ENCODE data around the gene CELA3A.
A peak's percentile ranks its signal among the peaks of the same experiment; 100 is the strongest.
"Not testable (repeated sequence)": the region's sequence is repeated elsewhere in the genome, so short reads cannot be mapped to it uniquely, and the experiment has no call there.

Gene CELA3A

DNA sequence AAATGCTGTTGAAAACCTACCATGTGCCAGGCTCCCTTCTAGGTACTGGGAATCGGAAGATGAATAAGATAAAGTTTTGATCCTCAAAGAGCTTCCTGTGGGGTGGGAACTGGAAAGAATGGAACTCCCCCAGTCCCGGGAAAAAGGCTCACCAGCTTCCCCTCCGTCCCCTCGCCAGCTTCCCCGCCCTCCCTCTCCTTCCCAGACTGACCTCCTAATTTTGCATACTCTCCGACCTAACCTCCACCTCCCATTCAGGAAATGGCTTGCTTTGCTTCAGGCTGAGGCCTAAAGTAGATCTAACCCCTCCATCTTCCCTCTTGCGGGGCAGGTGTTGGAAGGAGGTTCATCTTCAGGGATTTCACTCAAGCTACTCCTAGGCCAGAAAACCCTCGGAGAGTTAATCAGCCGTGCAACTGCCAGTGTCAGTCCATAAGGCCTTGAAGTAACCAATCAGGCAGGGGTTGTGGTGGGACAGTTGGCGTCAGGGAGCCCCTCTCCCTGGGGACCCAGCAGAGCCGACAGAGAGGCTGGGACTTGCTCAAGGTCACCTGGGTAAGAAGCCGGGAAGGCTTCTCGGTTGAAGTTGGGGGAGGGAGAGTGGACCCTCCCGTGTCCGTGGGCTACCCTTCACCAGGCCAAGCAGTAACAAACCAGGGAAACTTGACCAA, 2.7 kb upstream of the CELA3A start:
- H3K4me1 Mint-ChIP-seq, H3K9me3 Mint-ChIP-seq, ATAC-seq, H3K36me3 Mint-ChIP-seq, H3K4me3 Mint-ChIP-seq, H3K27ac Mint-ChIP-seq, H3K27me3 Mint-ChIP-seq: not testable (repeated sequence)

DNA sequence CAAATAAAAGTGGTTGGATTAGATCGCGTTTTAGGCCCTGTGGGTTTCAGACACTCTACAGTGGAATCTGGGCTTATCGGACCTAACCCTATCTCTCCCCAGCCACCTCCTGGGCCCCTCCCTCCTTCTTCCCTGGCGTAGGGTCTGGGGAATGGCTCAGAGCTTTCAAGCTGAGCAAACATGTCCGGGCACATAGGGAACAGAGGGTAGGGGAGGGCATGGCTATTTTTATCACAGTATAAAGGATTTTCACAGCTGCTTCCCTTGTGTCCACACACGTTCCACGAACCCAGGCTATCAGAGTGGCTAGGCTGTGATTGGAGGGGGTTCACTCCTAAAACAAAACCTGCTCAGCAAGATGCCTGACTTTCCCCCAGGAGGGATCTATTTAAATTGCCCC, 1.8 kb upstream of the CELA3A start:
- not testable (repeated sequence) for H3K27me3 Mint-ChIP-seq, H3K27ac Mint-ChIP-seq, H3K4me3 Mint-ChIP-seq, H3K36me3 Mint-ChIP-seq, H3K9me3 Mint-ChIP-seq, H3K4me1 Mint-ChIP-seq, ATAC-seq

DNA sequence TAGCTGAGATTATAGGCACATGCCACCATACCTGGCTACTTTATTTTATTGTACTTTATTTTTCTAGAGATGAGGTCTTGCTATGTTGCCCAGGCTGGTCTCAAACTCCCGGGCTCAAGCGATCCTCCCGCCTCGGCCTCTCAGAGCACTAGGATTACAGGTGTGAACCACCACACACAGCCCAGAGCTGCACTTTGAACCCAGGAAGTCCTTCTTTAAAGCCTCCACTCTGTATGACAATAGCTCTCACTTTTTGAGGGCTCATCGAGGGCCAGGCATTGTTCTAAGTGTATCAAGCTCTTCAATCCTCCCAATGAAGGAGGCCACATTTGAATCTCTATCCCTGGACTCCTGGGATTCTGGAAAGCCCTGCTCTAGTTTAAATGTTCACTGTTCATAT, 1.0 kb downstream of the CELA3A start:
- H3K4me1 Mint-ChIP-seq, H3K9me3 Mint-ChIP-seq, H3K27ac Mint-ChIP-seq, H3K4me3 Mint-ChIP-seq, ATAC-seq, H3K36me3 Mint-ChIP-seq, H3K27me3 Mint-ChIP-seq: not testable (repeated sequence)

DNA sequence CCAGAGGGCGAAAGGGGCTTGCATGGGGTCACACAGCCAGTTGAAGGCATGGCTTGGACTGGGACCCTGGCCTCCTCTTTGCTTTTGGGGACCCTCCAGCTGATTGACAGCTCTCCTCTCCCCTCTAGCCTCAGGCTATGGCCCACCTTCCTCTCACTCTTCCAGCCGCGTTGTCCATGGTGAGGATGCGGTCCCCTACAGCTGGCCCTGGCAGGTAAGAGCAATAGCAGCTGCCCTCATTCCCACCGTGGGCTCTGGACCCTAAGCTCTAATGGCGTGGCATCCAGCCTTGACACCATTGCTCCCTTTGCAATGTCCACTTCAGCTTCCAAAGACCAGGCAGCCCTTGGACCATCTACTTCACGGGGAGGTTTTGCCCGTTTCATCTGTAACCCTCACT, 1.4 kb downstream of the CELA3A start:
- not testable (repeated sequence) for H3K36me3 Mint-ChIP-seq, H3K4me3 Mint-ChIP-seq, H3K27me3 Mint-ChIP-seq, H3K27ac Mint-ChIP-seq, ATAC-seq, H3K4me1 Mint-ChIP-seq, H3K9me3 Mint-ChIP-seq

DNA sequence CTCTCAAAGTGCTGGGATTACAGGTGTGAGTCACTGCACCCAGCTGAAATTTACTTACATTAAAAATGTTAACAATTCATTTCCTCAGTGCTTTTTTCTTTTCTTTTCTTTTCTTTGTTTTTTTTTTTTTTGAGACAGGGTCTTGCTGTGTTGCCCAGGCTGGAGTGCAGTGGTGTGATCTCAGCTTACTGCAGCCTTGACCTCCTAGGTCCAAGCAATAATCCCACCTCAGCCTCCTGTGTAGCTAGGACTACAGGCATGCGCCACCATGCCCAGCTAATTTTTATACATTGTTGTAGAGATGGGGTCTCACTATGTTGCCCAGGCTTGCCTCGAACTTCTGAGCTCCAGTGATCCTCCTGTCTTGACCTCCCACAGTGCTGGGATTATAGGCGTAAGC, 2.5 kb downstream of the CELA3A start:
- H3K36me3 Mint-ChIP-seq, H3K4me3 Mint-ChIP-seq: not testable (repeated sequence)

DNA sequence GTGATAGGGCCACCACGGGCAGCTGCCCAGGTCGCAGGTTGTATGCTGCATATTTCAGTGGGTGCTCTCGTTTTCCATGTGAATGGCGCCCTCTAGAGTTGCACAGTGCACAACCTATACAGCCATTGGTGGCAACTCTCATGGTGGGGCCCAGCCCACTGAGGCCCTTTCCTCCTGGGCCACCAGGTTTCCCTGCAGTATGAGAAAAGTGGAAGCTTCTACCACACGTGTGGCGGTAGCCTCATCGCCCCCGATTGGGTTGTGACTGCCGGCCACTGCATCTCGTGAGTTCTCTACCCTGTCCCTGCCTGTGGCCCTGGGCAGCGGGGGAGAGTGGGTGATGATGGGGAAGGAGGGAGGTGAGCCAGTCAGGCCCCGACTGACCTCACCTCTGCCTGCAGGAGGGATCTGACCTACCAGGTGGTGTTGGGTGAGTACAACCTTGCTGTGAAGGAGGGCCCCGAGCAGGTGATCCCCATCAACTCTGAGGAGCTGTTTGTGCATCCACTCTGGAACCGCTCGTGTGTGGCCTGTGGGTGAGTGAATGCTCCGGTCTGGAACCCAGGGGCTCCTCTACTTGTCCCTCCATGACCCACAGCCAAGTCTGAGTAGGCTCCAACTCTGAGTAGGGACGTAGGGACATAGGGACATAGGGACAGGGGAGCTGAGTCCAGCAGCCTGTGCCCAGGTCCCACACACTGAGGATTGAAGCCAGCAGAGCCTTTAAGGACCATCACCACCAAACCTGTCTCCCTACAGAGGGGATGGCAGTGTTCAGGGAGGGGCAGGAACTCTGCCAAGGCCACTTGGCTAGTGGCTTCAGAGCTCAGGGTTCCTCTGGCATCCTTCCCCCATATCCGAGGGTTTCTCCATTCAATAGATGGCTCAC, 4.0 kb downstream of the CELA3A start:
- not testable (repeated sequence) for H3K27me3 Mint-ChIP-seq, H3K4me1 Mint-ChIP-seq, H3K27ac Mint-ChIP-seq, H3K4me3 Mint-ChIP-seq, H3K36me3 Mint-ChIP-seq, H3K9me3 Mint-ChIP-seq
- ATAC-seq, result peak; percentile 48

More for the DNA sequence above, 2.5 kb downstream of the CELA3A start:
- H3K9me3 Mint-ChIP-seq, H3K27ac Mint-ChIP-seq, ATAC-seq, H3K27me3 Mint-ChIP-seq, H3K4me1 Mint-ChIP-seq: not testable (repeated sequence)

DNA sequence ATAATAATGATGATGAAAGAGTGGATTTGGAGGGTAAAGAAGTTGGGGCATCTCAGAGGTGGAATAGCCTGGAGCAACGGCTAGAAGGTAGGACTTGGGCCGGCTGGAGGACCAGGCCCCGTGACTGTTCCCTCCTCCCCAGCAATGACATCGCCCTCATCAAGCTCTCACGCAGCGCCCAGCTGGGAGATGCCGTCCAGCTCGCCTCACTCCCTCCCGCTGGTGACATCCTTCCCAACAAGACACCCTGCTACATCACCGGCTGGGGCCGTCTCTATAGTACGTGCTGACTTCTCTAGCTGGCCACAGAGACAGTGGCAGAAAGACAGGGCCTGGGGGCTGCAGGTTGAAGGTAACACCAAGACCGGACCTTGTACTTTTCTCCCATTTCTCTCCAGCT, 5.3 kb downstream of the CELA3A start:
- H3K9me3 Mint-ChIP-seq, ATAC-seq, H3K36me3 Mint-ChIP-seq: not testable (repeated sequence)

DNA sequence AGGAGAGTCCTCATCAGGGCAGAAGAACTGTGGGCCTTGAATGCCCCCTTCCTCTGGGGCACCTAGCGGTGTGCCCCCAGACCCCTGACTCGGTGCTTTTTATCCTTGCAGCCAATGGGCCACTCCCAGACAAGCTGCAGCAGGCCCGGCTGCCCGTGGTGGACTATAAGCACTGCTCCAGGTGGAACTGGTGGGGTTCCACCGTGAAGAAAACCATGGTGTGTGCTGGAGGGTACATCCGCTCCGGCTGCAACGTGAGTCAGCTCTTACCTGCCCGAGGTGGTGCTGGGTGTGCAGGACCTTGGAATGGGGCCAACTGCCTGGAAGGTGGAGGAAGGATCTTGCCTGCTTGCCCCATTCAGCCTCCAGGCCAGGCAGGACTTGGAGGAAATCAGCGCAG, 5.8 kb downstream of the CELA3A start:
- not testable (repeated sequence) for H3K27ac Mint-ChIP-seq, H3K4me3 Mint-ChIP-seq, H3K27me3 Mint-ChIP-seq, H3K9me3 Mint-ChIP-seq, H3K4me1 Mint-ChIP-seq, ATAC-seq, H3K36me3 Mint-ChIP-seq

More for the DNA sequence above, 5.3 kb downstream of the CELA3A start:
- not testable (repeated sequence) for H3K4me3 Mint-ChIP-seq, H3K27ac Mint-ChIP-seq, H3K27me3 Mint-ChIP-seq, H3K4me1 Mint-ChIP-seq

DNA sequence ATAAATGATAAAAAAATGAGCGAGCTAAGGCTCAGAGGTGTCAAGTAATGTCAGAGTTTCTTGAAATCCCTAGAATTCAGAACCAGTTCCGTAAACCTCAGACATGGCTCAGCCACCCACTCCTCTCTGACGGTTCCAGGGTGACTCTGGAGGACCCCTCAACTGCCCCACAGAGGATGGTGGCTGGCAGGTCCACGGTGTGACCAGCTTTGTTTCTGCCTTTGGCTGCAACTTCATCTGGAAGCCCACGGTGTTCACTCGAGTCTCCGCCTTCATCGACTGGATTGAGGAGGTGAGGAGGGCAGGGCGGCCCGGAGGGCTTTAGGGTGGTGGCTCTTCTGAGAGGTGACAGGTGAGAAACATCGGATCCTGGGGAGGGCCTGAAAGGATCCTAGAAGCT, 8.1 kb downstream of the CELA3A start:
- not testable (repeated sequence) for H3K9me3 Mint-ChIP-seq, H3K27ac Mint-ChIP-seq

DNA sequence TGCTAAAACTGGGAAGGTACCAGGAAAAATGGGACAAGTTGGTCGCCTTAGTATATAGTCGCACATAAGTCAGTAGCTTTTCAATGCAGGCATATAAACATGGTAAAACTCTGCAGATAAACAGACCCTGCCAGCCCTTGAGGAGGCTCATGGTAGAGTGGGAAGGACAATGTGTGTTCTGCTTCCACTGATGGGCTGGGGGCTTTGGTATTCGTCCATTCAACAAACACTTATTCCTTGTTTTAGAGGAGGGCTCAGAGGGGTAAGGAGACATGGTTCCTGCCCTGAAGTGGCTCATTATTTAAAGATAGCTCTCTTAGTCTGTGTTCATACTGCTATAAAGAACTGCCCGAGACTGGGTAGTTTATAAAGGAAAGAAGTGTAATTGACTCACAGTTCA, 11.3 kb downstream of the CELA3A start:
- not testable (repeated sequence) for H3K9me3 Mint-ChIP-seq, ATAC-seq, H3K27ac Mint-ChIP-seq, H3K4me1 Mint-ChIP-seq, H3K27me3 Mint-ChIP-seq, H3K4me3 Mint-ChIP-seq, H3K36me3 Mint-ChIP-seq

More for the DNA sequence above, 8.1 kb downstream of the CELA3A start:
- H3K4me3 Mint-ChIP-seq, H3K27me3 Mint-ChIP-seq, ATAC-seq, H3K4me1 Mint-ChIP-seq, H3K36me3 Mint-ChIP-seq: not testable (repeated sequence)

DNA sequence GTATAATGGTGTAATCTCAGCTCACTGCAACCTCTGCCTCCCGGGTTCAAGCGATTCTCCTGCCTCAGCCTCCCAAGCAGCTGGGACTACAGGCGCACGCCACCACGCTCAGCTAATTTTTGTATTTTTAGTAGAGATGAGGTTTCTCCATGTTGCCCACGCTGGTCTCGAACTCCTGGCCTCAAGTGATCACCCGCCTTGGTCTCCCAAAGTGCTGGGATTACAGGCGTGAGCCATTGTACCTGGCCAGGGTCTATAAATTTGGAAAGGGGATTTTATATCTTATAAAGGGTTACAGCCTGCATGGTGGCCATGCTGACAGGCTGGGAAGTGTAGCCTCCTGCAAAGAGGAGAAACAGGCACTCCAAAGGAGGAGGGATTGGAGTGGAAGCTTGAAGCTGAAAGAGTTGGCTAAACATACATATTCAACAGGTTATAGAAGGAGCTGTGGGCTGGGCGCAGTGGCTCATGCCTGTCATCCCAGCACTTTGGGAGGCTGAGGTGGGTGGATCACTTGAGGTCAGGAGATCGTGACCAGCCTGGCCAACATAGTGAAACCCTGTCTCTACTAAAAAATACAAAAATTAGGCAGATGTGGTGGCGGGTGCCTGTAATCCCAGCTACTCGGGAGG, 13.2 kb downstream of the CELA3A start:
- peaks cover 15% of the 10 kb centered on the region for H3K4me1 Mint-ChIP-seq
- not testable (repeated sequence) for H3K4me3 Mint-ChIP-seq, H3K27ac Mint-ChIP-seq, H3K36me3 Mint-ChIP-seq, ATAC-seq, H3K27me3 Mint-ChIP-seq, H3K9me3 Mint-ChIP-seq

DNA sequence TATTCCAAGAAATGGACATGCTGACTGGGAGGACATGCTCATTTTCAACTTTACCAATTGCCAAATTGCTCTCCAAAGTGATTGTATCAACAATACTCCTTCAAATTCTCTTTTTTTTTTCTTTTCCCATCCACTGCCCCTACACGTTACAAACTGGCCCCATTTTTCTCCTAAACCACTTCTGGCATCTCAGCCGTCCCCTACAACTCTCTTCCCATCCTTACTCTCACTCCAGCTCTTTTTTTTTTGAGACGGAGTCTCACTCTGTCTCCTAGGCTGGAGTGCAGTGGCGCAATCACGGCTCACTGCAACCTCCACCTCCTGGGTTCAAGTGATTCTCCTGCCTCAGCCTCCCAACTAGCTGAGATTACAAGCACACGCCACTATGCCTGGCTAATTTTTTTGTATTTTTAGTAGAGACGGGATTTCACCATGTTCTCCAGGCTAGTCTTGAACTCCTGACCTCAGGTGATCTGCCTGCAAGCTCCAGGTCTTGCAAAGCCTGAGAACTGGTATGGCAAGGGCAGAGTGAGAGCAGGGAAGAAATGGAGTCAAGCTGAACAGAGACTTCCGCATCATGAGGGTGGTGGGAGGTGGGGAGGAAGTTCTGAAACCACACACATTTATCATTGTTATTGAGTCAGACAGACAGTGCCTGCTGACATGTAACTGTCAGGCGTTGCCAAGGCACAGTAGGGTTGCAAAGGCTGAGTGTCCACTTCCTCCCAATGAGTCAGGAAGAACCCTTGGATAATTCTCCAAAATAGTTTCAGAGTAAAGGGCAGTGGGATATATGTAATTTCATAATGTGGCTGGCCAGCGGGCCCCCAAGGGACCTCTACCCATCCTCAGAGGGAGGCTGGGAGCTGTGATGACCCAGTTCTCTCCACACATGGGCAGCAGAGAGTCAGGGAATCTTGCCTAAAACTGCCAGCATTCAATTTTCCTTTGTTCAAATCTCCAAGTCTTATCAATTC, 17.4 kb downstream of the CELA3A start:
- H3K36me3 Mint-ChIP-seq, result no peaks in the 10 kb centered on the region
- peaks cover 28% of the 10 kb centered on the region for H3K4me1 Mint-ChIP-seq
- H3K27me3 Mint-ChIP-seq, result no peaks in the 10 kb centered on the region
- H3K27ac Mint-ChIP-seq, result peak overlapping the region; percentile 93
- ATAC-seq, result peak; percentile 94
- H3K4me3 Mint-ChIP-seq, result peak overlapping the region; percentile 21
- H3K9me3 Mint-ChIP-seq, result no peaks in the 10 kb centered on the region

DNA sequence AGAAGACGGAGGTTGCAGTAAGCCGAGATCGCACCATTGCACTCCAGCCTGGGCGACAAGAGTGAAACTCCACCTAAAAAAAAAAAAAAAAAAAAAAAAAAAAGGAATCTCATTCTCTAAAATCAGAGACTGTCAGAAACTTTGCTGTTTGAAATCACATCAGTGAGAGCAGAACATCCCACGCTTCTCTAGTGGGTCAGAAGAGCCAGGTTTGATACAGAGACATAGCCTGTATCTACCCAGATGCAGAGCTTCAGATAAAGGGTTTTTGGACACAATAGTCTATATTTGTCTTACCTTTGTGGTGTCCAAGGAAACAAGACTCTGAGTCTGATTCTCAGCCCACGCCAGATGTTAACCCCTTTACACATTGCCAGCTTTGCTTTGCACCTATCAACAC, 19.6 kb downstream of the CELA3A start:
- Mint-ChIP-seq H3K9me3 (no peaks in the 10 kb centered on the region), H3K4me3 (no peak overlapping the region), H3K27ac (no peak overlapping the region), H3K36me3 (no peaks in the 10 kb centered on the region), H3K4me1 (peaks cover 46% of the 10 kb centered on the region), H3K27me3 (no peaks in the 10 kb centered on the region)
- ATAC-seq, result no peak

DNA sequence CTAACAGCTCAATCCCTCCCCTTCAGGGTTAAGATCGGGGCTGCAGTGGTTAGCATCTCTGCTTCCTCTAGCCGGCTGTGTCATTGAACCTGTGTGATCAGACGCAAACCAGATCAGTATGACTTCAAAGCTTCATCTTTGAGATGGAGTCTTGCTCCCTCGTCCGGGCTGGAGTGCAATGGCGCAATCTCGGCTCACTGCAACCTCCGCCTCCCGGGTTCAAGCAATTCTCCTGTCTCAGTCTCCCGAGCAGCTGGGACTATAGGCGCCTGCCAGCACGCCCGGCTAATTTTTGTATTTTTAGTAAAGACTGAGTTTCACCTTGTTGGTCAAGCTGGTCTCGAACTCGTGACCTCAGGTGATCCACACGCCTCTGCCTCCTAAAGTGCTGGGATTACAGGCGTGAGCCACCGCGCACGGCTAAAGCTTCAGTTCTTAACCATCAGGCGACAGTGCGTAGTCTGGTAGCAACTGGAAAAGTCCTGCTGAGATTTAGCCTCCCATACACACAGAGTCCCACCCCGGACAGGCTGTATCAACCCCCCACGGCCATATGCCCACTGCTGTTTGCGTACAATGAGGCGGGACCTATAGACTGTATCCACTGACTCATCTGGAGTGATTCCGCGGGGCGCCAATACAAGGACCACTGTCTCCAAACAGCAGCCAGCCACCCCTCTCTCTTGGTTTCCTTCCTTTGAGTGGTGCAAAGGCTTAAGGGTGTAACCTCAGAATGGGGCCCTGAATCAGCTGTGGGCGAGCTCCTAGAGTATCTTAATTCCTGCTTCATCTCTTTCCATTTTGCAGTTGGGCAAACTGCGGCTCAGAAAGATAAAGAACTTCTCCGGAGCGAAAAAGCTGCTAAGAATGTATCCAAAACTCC, 23.3 kb downstream of the CELA3A start:
- ATAC-seq, result peak; percentile 70
- Mint-ChIP-seq H3K27ac (peak overlapping the region; percentile 100), H3K4me1 (peaks cover 52% of the 10 kb centered on the region), H3K4me3 (peak overlapping the region; percentile 94), H3K9me3 (no peaks in the 10 kb centered on the region), H3K27me3 (no peaks in the 10 kb centered on the region), H3K36me3 (peaks cover 5% of the 10 kb centered on the region)

All from stimulated activated memory B cell treated with anti-CD40 and anti-IgM and Interleukin-4, amounts not matched to agents 10 μg/mL and 1 μg/mL and 100 μg/mL, for 72 hours (primary cell).